ENCODE results near the gene LHFPL3.

LHFPL3 gene

GRCh38 chr7:104642560-104642959, 314.2 kb downstream of the LHFPL3 start:
- no CpG with 5 or more reads among the region's 2 CpGs for WGBS (ENCODE audit: extremely low coverage, insufficient coverage, insufficient read length)

GRCh38 chr7:104643587-104644217, 315.3 kb downstream of the LHFPL3 start:
- H3K79me2 ChIP-seq (ENCODE audit: control insufficient read depth, insufficient read depth, low read length, poor library complexity) = no peaks in the 10 kb centered on the region
- H3K23ac ChIP-seq (ENCODE audit: low read length) = no peak overlapping the region
- no peak overlapping the region for H3K14ac ChIP-seq (ENCODE audit: low read length)
- H4K91ac ChIP-seq (ENCODE audit: low read depth, low read length) = no peak overlapping the region
- no CpG with 5 or more reads among the region's 5 CpGs for WGBS (ENCODE audit: extremely low coverage, insufficient coverage, insufficient read length)
- no peak overlapping the region for H2BK12ac ChIP-seq (ENCODE audit: low read length)
- H3K79me1 ChIP-seq (ENCODE audit: low read length) = no peaks in the 10 kb centered on the region
- no peaks in the 10 kb centered on the region for H3K4me1 ChIP-seq (ENCODE audit: control insufficient read depth in 1 of 2, insufficient read depth in 2 of 2, low read length in 2 of 2)
- H3K4me2 ChIP-seq (ENCODE audit: low read length) = no peak overlapping the region
- H2AK5ac ChIP-seq (ENCODE audit: low read length) = no peak overlapping the region
- H4K8ac ChIP-seq (ENCODE audit: low read depth, low read length) = no peak overlapping the region
- no peaks in the 10 kb centered on the region for H3K36me3 ChIP-seq (ENCODE audit: control insufficient read depth in 1 of 2, insufficient read depth in 2 of 2, low read length in 2 of 2)
- H3K27me3 ChIP-seq (ENCODE audit: insufficient read depth, low read length) = no peaks in the 10 kb centered on the region
- H3K4ac ChIP-seq (ENCODE audit: low read depth, low read length) = no peak overlapping the region
- H3K9ac ChIP-seq (ENCODE audit: low read length) = no peak overlapping the region
- H3K4me3 ChIP-seq (ENCODE audit: low read depth, low read length) = no peak overlapping the region
- H2AFZ ChIP-seq (ENCODE audit: insufficient read depth, low read length, poor library complexity) = no peak overlapping the region
- no peak overlapping the region for H3K27ac ChIP-seq (ENCODE audit: low read depth, low read length)
- no peaks in the 10 kb centered on the region for H3K9me3 ChIP-seq (ENCODE audit: insufficient read depth, low read depth, low read length)
- no peak overlapping the region for H2BK120ac ChIP-seq (ENCODE audit: insufficient read depth, low read length, poor library complexity)
- H4K12ac ChIP-seq (ENCODE audit: low read depth, low read length) = no peak overlapping the region
- H2BK5ac ChIP-seq (ENCODE audit: low read depth, low read length, poor library complexity) = no peak overlapping the region
- H3K18ac ChIP-seq (ENCODE audit: low read length) = no peak overlapping the region
- peak in 1 of 2 donors; percentile 18 for DNase-seq

More at GRCh38 chr7:104642560-104642959, 314.2 kb downstream of the LHFPL3 start:
- H2AFZ ChIP-seq (ENCODE audit: insufficient read depth, low read length, poor library complexity) = no peak overlapping the region
- H3K14ac ChIP-seq (ENCODE audit: low read length) = no peak overlapping the region
- no peaks in the 10 kb centered on the region for H3K9me3 ChIP-seq (ENCODE audit: insufficient read depth, low read depth, low read length)
- H3K18ac ChIP-seq (ENCODE audit: low read length) = no peak overlapping the region
- H4K12ac ChIP-seq (ENCODE audit: low read depth, low read length) = no peak overlapping the region
- H3K9ac ChIP-seq (ENCODE audit: low read length) = peak overlapping the region; percentile 76
- no peak overlapping the region for H2BK5ac ChIP-seq (ENCODE audit: low read depth, low read length, poor library complexity)
- no peak overlapping the region for H2AK5ac ChIP-seq (ENCODE audit: low read length)
- H3K27ac ChIP-seq (ENCODE audit: low read depth, low read length) = no peak overlapping the region
- no peak overlapping the region for H3K4me2 ChIP-seq (ENCODE audit: low read length)
- H3K4me1 ChIP-seq (ENCODE audit: control insufficient read depth in 1 of 2, insufficient read depth in 2 of 2, low read length in 2 of 2) = no peaks in the 10 kb centered on the region
- H3K79me1 ChIP-seq (ENCODE audit: low read length) = no peaks in the 10 kb centered on the region
- no peak overlapping the region for H3K4me3 ChIP-seq (ENCODE audit: low read depth, low read length)
- no peaks in the 10 kb centered on the region for H3K27me3 ChIP-seq (ENCODE audit: insufficient read depth, low read length)
- H3K4ac ChIP-seq (ENCODE audit: low read depth, low read length) = no peak overlapping the region
- no peaks in the 10 kb centered on the region for H3K79me2 ChIP-seq (ENCODE audit: control insufficient read depth, insufficient read depth, low read length, poor library complexity)
- H2BK12ac ChIP-seq (ENCODE audit: low read length) = no peak overlapping the region
- H4K8ac ChIP-seq (ENCODE audit: low read depth, low read length) = no peak overlapping the region
- no peak overlapping the region for H2BK120ac ChIP-seq (ENCODE audit: insufficient read depth, low read length, poor library complexity)
- no peak overlapping the region for H4K91ac ChIP-seq (ENCODE audit: low read depth, low read length)
- no peaks in the 10 kb centered on the region for H3K36me3 ChIP-seq (ENCODE audit: control insufficient read depth in 1 of 2, insufficient read depth in 2 of 2, low read length in 2 of 2)
- DNase-seq = no peak
- H3K23ac ChIP-seq (ENCODE audit: low read length) = no peak overlapping the region

GRCh38 chr7:104650991-104651640, 322.7 kb downstream of the LHFPL3 start:
- H2AFZ ChIP-seq (ENCODE audit: insufficient read depth, low read length, poor library complexity) = no peak overlapping the region
- H3K4me1 ChIP-seq (ENCODE audit: control insufficient read depth in 1 of 2, insufficient read depth in 2 of 2, low read length in 2 of 2) = no peaks in the 10 kb centered on the region
- no peak overlapping the region for H3K4me3 ChIP-seq (ENCODE audit: low read depth, low read length)
- no peaks in the 10 kb centered on the region for H3K36me3 ChIP-seq (ENCODE audit: control insufficient read depth in 1 of 2, insufficient read depth in 2 of 2, low read length in 2 of 2)
- no peak for DNase-seq
- no peak overlapping the region for H2BK120ac ChIP-seq (ENCODE audit: insufficient read depth, low read length, poor library complexity)
- H3K14ac ChIP-seq (ENCODE audit: low read length) = no peak overlapping the region
- H3K4me2 ChIP-seq (ENCODE audit: low read length) = no peak overlapping the region
- no peaks in the 10 kb centered on the region for H3K9me3 ChIP-seq (ENCODE audit: insufficient read depth, low read depth, low read length)
- H3K79me1 ChIP-seq (ENCODE audit: low read length) = no peaks in the 10 kb centered on the region
- no peaks in the 10 kb centered on the region for H3K27me3 ChIP-seq (ENCODE audit: insufficient read depth, low read length)
- no CpG with 5 or more reads among the region's 9 CpGs for WGBS (ENCODE audit: extremely low coverage, insufficient coverage, insufficient read length)
- no peak overlapping the region for H4K12ac ChIP-seq (ENCODE audit: low read depth, low read length)
- no peak overlapping the region for H2BK5ac ChIP-seq (ENCODE audit: low read depth, low read length, poor library complexity)
- no peak overlapping the region for H4K8ac ChIP-seq (ENCODE audit: low read depth, low read length)
- no peak overlapping the region for H2BK12ac ChIP-seq (ENCODE audit: low read length)
- no peak overlapping the region for H3K9ac ChIP-seq (ENCODE audit: low read length)
- H4K91ac ChIP-seq (ENCODE audit: low read depth, low read length) = no peak overlapping the region
- H3K18ac ChIP-seq (ENCODE audit: low read length) = no peak overlapping the region
- H3K27ac ChIP-seq (ENCODE audit: low read depth, low read length) = no peak overlapping the region
- H3K4ac ChIP-seq (ENCODE audit: low read depth, low read length) = no peak overlapping the region
- H3K79me2 ChIP-seq (ENCODE audit: control insufficient read depth, insufficient read depth, low read length, poor library complexity) = no peaks in the 10 kb centered on the region
- no peak overlapping the region for H2AK5ac ChIP-seq (ENCODE audit: low read length)
- H3K23ac ChIP-seq (ENCODE audit: low read length) = no peak overlapping the region

- H4K91ac ChIP-seq (ENCODE audit: low read depth, low read length) = no peak overlapping the region
- H3K18ac ChIP-seq (ENCODE audit: low read length) = no peak overlapping the region
- no peak overlapping the region for H3K14ac ChIP-seq (ENCODE audit: low read length)
- H4K12ac ChIP-seq (ENCODE audit: low read depth, low read length) = no peak overlapping the region
- H3K9me3 ChIP-seq (ENCODE audit: insufficient read depth, low read depth, low read length) = no peaks in the 10 kb centered on the region
- H3K4me1 ChIP-seq (ENCODE audit: control insufficient read depth in 1 of 2, insufficient read depth in 2 of 2, low read length in 2 of 2) = no peaks in the 10 kb centered on the region
- DNase-seq = no peak
- no peak overlapping the region for H3K23ac ChIP-seq (ENCODE audit: low read length)
- H3K4me2 ChIP-seq (ENCODE audit: low read length) = no peak overlapping the region
- no peaks in the 10 kb centered on the region for H3K79me2 ChIP-seq (ENCODE audit: control insufficient read depth, insufficient read depth, low read length, poor library complexity)
- H2BK120ac ChIP-seq (ENCODE audit: insufficient read depth, low read length, poor library complexity) = no peak overlapping the region
- H2AFZ ChIP-seq (ENCODE audit: insufficient read depth, low read length, poor library complexity) = no peak overlapping the region
- H3K9ac ChIP-seq (ENCODE audit: low read length) = no peak overlapping the region
- H3K27me3 ChIP-seq (ENCODE audit: insufficient read depth, low read length) = no peaks in the 10 kb centered on the region
- H3K27ac ChIP-seq (ENCODE audit: low read depth, low read length) = no peak overlapping the region
- no peak overlapping the region for H4K8ac ChIP-seq (ENCODE audit: low read depth, low read length)
- no peaks in the 10 kb centered on the region for H3K36me3 ChIP-seq (ENCODE audit: control insufficient read depth in 1 of 2, insufficient read depth in 2 of 2, low read length in 2 of 2)
- H2BK5ac ChIP-seq (ENCODE audit: low read depth, low read length, poor library complexity) = no peak overlapping the region
- H2AK5ac ChIP-seq (ENCODE audit: low read length) = no peak overlapping the region
- no peak overlapping the region for H2BK12ac ChIP-seq (ENCODE audit: low read length)
- H3K79me1 ChIP-seq (ENCODE audit: low read length) = no peaks in the 10 kb centered on the region
- H3K4me3 ChIP-seq (ENCODE audit: low read depth, low read length) = no peak overlapping the region
- no CpG with 5 or more reads among the region's 4 CpGs for WGBS (ENCODE audit: extremely low coverage, insufficient coverage, insufficient read length)
- no peak overlapping the region for H3K4ac ChIP-seq (ENCODE audit: low read depth, low read length)
Observed at GRCh38 chr7:104652434-104652833, 324.0 kb downstream of the LHFPL3 start.

Measured in trophoblast cell (in vitro differentiated cells and primary cell).